Nephron (organoid): ENCODE data around the gene GPRIN3.

ENCODE experiments used
- H3K27ac Mint-ChIP-seq, 3 experiments: 2 replicates each; pipeline ENCODE4 v1.8.0; 2020; ENCODE audit warnings: mixed read lengths in 3 of 3, mild to moderate bottlenecking in 2 of 3, moderate library complexity in 1 of 3
- H3K27me3 Mint-ChIP-seq: 2 replicates; pipeline ENCODE4 v1.8.0; 2021; ENCODE audit warnings: low read depth, mild to moderate bottlenecking, moderate library complexity, mixed read lengths
- H3K36me3 Mint-ChIP-seq: 2 replicates; pipeline ENCODE4 v1.8.0; 2020; ENCODE audit warnings: low read depth, mixed read lengths
- H3K4me1 Mint-ChIP-seq: 2 replicates; pipeline ENCODE4 v1.8.0; 2020; ENCODE audit warnings: mixed read lengths
- H3K4me3 Mint-ChIP-seq, 3 experiments: 2 replicates each; pipeline ENCODE4 v1.8.0; 2020; ENCODE audit warnings: mild to moderate bottlenecking in 3 of 3, mixed read lengths in 3 of 3, moderate library complexity in 2 of 3
- H3K9me3 Mint-ChIP-seq: 2 replicates; pipeline ENCODE4 v1.8.0; 2020; ENCODE audit warnings: mixed read lengths
- TF ChIP-seq, protein P1 (sequence below), 3 experiments: fragments of 200-600 bp; sonication (generic); IDR thresholded peaks; one replicate each; pipeline ENCODE4 v1.5.0; 2021; ENCODE audit warnings: antibody characterized with exemption in 3 of 3; ENCODE audit not compliant: unreplicated experiment in 3 of 3

Gene GPRIN3

DNA sequence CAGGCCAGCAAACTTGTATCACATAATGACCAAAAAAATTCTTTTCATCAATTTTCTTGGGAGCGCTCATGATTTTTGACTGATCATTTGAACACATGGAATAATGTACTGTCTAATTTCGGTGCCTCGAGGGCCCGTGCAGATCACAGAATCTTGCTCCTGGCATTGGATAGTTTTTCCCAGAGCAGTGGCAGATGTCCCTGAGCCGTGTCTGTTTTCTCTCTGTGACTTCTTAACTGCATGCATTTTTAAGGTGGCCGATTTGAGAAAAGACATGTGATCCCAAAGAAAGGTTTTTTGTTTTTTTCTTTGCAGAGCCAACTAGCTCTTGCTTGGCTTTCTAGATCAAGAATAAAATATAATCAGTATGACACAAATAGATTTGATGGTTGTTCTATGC, 19.7 kb downstream of the GPRIN3 start:
- no peaks in the 10 kb centered on the region for H3K36me3 Mint-ChIP-seq
- no peak overlapping the region for H3K4me3 Mint-ChIP-seq
- H3K4me1 Mint-ChIP-seq = peaks cover 3% of the 10 kb centered on the region
- peaks cover 8% of the 10 kb centered on the region for H3K9me3 Mint-ChIP-seq
- no peak overlapping the region for H3K27ac Mint-ChIP-seq
- H3K27me3 Mint-ChIP-seq = no peaks in the 10 kb centered on the region
- TF ChIP-seq, protein P1, sequence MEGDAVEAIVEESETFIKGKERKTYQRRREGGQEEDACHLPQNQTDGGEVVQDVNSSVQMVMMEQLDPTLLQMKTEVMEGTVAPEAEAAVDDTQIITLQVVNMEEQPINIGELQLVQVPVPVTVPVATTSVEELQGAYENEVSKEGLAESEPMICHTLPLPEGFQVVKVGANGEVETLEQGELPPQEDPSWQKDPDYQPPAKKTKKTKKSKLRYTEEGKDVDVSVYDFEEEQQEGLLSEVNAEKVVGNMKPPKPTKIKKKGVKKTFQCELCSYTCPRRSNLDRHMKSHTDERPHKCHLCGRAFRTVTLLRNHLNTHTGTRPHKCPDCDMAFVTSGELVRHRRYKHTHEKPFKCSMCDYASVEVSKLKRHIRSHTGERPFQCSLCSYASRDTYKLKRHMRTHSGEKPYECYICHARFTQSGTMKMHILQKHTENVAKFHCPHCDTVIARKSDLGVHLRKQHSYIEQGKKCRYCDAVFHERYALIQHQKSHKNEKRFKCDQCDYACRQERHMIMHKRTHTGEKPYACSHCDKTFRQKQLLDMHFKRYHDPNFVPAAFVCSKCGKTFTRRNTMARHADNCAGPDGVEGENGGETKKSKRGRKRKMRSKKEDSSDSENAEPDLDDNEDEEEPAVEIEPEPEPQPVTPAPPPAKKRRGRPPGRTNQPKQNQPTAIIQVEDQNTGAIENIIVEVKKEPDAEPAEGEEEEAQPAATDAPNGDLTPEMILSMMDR (IDR thresholded peaks at IDR 0.05; ENCODE audit: unreplicated experiment in 3 of 3) = no peak

DNA sequence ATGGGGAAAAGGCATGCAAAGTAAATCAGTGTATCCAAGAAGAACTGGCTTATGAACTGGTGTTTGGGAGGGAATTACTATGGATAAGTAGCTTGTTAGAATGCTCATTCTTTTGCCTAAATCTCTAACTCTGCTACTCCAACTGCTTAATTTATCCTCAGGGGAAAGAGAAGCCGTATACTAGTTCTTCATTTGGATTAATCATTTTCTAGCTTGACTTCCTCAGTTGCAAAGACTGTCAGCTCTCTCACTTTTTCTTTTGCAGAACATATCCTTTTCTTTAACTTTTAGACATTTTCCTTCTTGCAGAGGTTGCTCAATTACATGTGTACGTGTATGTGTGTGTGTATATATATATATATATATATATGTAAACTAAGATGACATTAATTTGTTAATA, 21.9 kb downstream of the GPRIN3 start:
- H3K4me1 Mint-ChIP-seq = peaks cover 3% of the 10 kb centered on the region
- peaks cover 2% of the 10 kb centered on the region for H3K9me3 Mint-ChIP-seq
- TF ChIP-seq, protein P1 (IDR thresholded peaks at IDR 0.05; ENCODE audit: unreplicated experiment in 3 of 3) = no peak
- H3K4me3 Mint-ChIP-seq = no peak overlapping the region
- no peaks in the 10 kb centered on the region for H3K36me3 Mint-ChIP-seq
- H3K27ac Mint-ChIP-seq = peak overlapping the region; percentile 9 to 55 (median 28)
- H3K27me3 Mint-ChIP-seq = no peaks in the 10 kb centered on the region

DNA sequence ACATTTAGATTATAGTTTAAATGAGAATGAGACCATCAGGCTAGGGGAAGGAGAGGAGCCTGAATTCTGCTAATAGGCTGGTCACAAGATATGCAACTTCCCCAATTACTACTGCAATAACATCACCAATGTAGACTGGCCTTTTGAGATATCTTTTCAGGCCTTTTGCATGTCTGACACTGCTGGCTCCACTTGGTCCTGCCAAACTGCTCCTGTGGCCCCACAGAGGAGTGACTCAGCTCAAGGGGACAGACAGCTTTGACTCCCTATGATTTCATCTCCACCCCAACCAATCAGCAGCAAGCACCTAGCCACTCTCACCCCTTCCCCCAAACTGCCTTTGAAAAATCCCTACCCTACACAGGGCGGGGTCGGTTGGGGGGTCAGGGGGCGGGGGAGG, 22.8 kb downstream of the GPRIN3 start:
- Mint-ChIP-seq H3K4me3 (no peak overlapping the region), H3K27ac (no peak overlapping the region), H3K9me3 (no peaks in the 10 kb centered on the region), H3K36me3 (no peaks in the 10 kb centered on the region), H3K4me1 (peaks cover 3% of the 10 kb centered on the region), H3K27me3 (no peaks in the 10 kb centered on the region)
- TF ChIP-seq, protein P1 (IDR thresholded peaks at IDR 0.05; ENCODE audit: unreplicated experiment in 3 of 3) = no peak

DNA sequence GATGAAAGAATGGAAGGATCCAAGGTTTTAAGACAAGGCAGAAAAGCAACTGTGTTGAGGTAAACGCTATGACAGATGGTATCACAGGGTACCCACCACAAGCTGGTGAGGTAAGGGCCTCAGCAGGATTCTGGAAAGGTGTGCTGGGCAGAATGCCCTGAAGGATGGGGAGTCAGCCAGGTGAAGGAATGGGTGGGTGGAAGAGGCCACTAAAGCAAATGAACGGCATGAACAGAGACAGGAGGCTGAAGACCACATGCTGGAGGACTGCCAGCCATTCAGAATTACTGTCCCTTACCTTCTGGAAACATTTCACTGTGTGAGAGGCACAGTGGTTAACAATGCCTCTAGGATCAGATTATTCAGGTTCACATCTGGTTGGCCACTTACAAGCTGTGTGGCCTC, 23.6 kb downstream of the GPRIN3 start:
- Mint-ChIP-seq H3K4me1 (peaks cover 3% of the 10 kb centered on the region), H3K9me3 (no peaks in the 10 kb centered on the region), H3K4me3 (no peak overlapping the region), H3K27me3 (no peaks in the 10 kb centered on the region), H3K27ac (peak overlapping the region in 1 of 3 experiments; percentile 5), H3K36me3 (no peaks in the 10 kb centered on the region)
- TF ChIP-seq, protein P1 (IDR thresholded peaks at IDR 0.05; ENCODE audit: unreplicated experiment in 3 of 3) = no peak

DNA sequence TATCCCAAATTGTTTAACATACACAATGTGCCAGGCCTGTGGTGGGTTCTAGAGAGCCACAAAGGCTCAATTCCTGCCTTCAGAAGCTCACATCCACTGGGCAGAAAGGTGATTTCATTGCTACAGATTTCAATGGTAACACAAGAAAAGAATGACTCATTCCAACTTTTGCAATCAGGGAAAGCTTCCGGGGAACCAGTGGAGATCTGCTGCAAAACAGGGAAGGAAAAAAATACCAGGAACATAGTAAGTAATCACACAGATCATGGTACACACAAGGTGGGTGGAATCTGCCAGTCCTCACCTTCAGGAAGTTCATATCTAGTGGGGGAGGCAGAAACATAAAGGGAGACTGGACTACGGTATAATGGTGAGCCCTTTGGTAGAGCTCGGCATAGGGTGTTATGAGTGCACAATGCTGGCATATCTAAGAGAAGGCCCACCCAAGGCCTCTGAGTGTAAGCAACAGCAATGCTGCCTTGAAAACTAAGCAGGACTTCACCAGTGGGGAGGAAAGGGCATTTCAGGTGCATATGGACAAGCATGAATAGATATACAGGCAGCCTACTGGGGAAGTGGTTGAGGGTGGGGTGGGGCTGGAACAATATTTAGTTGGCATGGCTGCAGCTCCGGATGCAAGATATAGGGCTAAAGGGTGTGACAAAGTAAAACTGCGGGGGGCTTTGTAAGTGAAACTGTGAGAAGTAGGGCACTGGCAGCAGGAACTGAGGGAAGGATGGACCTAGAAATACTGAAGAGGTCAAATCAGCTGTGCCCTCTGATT, 24.2 kb downstream of the GPRIN3 start:
- H3K27me3 Mint-ChIP-seq = no peaks in the 10 kb centered on the region
- TF ChIP-seq, protein P1 (IDR thresholded peaks at IDR 0.05; ENCODE audit: unreplicated experiment in 3 of 3) = no peak
- H3K4me3 Mint-ChIP-seq = no peak overlapping the region
- H3K9me3 Mint-ChIP-seq = no peaks in the 10 kb centered on the region
- H3K36me3 Mint-ChIP-seq = no peaks in the 10 kb centered on the region
- H3K27ac Mint-ChIP-seq = peak overlapping the region in 1 of 3 experiments; percentile 5
- peaks cover 3% of the 10 kb centered on the region for H3K4me1 Mint-ChIP-seq

DNA sequence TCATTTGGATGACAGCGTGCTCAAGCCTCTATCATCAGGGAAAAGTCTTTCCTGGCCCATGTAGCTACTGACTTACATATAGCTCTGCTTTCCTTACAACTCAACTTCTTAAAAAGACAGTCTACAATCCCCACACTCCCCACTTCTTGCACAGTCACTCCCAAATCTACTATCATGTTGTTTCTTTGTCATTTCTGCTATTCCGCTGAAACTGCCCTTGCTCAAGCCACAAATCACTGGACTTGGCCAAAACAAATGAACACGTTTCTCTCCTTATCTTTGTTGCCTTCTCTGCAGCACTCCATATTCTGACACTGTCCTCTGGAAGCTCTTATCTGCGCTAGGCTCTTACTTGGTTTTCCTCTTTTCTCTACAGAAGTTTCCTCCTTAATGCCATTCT, 28.2 kb downstream of the GPRIN3 start:
- Mint-ChIP-seq H3K36me3 (no peaks in the 10 kb centered on the region), H3K27me3 (no peaks in the 10 kb centered on the region), H3K4me3 (no peak overlapping the region), H3K9me3 (no peaks in the 10 kb centered on the region), H3K4me1 (no peaks in the 10 kb centered on the region), H3K27ac (no peak overlapping the region)
- TF ChIP-seq, protein P1 (IDR thresholded peaks at IDR 0.05; ENCODE audit: unreplicated experiment in 3 of 3) = no peak
